Activated CD8-positive, alpha-beta memory T cell treated with anti-CD3 and anti-CD28 coated beads, Interleukin-2, amount 50 U/mL, for 4 hours (primary cell): ENCODE data around the gene PIGQ.
A peak's percentile ranks its signal among the peaks of the same experiment; 100 is the strongest.
"Not testable (repeated sequence)": the region's sequence is repeated elsewhere in the genome, so short reads cannot be mapped to it uniquely, and the experiment has no call there.

Source experiments
- DNase-seq: peaks from one replicate; pipeline ENCODE4 v3.0.0-alpha.2; 2020

PIGQ gene

DNA sequence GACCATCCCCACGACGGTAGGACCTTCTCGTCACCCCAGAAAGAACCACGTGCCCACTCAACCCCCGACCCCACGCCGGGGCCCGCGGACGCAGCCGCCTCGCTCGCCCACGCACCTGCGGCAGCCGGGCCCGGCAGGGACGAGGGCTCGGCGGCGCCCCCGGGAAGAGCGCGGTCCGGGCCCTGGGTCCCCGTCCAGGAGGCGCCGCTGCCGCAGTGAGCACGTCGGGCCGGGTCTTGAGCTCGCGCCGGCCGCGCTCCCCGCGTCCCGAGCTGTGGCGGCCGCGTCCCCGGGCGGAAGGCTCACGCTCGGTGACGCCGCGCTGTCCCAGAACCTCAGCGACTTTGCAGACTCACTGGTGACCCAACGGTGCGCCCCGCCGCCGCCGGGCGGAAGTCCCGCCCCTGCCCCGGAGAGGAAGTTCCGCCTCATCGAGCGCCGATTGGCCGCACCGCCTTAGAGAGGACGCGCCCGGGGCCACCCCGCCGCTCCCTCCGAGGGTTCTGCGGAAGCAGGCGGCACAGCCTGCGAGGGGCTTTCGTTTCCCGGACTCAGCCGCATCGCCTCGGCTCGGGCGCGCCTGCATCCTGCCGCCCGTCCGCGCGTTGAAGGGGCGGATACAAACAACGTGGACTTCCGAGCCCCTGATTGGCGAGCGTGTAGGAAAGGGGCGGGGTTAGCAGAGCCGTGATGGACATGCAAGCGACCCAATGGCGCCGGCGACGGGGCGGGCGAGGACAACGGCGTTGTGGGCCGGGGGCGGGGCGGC lies 19.3 kb downstream of the PIGQ start:
- peak; percentile 97 for DNase-seq

DNA sequence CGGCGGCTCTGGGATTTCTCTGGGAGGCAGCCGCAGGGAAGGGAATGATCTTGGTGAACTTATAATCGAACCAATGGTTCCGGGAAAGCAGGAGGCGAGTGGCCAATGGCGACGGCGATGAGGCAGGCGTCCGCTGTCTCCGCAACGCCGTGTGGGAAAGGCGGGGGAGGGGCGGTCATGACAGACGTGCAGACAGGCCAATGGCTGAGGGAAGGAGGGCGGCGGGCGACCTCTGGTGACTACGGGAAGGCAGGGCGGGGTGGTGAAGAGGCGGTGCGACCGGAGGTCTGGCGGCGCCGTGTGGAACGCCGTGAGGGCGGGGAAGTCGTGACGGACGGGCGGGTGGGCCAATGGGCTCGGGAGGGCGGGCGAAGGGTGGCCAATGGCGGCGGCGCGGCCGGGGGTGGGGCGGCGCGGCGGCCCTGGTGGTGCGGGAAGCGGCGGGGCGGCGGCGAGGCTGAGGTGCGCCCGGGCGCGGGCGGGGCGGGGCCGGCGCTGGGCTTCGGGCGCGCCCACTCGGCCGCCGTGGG lies 20.0 kb downstream of the PIGQ start, which contains the start of gene RAB40C:
Gene RAB40C, plus strand, starts transcription at position 409 of the 530 bp plus-strand sequence. CDS start 226 bp downstream, outside the sequence.
- peak; percentile 98 for DNase-seq

DNA sequence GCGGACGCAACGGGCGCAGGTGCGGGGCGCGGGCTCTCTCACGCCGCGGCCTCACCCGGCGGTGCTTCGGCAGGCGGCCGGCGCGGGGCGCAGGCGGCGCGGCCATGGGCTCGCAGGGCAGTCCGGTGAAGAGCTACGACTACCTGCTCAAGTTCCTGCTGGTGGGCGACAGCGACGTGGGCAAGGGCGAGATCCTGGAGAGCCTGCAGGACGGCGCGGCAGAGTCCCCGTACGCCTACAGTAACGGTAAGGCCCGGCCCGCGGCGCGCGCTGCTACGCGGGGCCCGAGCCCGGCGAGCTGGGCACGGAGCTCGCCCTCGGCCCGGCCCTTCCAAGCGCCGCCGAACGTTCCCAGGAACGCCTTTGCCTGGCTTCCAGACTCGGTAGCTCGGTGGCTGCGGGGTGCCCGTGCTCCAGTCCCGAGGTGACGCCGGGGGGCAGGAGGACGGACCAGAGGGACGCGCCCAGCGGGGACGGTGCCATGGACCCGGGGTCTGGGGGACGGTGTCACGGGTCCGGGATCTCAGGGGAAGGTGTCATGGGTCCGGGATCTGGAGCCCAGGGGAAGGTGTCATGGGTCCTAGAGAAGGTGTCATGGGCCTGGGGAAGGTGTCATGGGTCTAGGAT lies 20.5 kb downstream of the PIGQ start:
- DNase-seq, result no peak

- no peak for DNase-seq
These were observed 21.0 kb downstream of the PIGQ start for GRCh38 chr16:590815-591200.

DNA sequence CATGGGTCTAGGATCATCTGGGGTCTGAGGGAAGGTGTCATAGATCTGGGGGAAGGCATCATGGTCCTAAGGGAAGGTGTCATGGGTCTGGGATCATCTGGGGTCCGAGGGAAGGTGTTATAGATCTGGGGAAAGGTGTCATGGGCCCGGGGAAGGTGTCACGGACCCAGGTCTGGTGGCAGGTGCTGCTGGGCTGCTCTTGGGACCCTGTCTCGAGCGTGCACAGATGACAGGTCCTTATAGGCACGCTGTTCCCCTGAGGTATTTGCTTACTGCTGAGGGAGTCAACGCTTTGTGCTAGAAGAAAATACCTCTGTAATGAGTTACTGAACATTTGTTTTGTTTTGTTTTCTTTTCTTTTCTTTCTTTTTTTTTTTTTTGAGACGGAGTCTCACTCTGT lies 21.5 kb downstream of the PIGQ start:
- DNase-seq, result no peak

GRCh38 chr16:591892-592517 lies 22.2 kb downstream of the PIGQ start:
- DNase-seq, result no peak

GRCh38 chr16:592518-593306 lies 22.9 kb downstream of the PIGQ start:
- no peak for DNase-seq

GRCh38 chr16:593406-593805 lies 23.6 kb downstream of the PIGQ start:
- no peak for DNase-seq

DNA sequence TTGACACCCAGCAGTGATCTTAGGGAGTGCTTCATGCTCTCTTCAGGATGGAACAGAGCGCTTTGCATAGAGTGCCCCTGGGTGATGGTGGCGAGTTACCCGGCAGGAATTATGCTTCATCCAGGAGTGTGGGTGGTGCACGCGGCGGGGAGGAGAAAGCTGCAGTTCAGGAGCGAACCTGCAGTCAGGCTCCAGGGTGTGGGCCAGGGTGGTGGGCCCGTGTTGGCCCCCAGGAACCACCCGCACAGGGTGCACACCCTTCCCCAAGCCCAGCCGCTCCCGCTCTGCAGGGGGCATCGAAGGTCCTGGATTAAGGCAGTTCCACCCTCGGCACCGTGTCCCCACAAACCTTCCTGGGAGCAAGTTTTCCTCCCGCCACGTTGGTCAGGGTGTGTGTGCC lies 24.0 kb downstream of the PIGQ start:
- no peak for DNase-seq

GRCh38 chr16:595094-595528 lies 25.3 kb downstream of the PIGQ start:
- no peak for DNase-seq

DNA sequence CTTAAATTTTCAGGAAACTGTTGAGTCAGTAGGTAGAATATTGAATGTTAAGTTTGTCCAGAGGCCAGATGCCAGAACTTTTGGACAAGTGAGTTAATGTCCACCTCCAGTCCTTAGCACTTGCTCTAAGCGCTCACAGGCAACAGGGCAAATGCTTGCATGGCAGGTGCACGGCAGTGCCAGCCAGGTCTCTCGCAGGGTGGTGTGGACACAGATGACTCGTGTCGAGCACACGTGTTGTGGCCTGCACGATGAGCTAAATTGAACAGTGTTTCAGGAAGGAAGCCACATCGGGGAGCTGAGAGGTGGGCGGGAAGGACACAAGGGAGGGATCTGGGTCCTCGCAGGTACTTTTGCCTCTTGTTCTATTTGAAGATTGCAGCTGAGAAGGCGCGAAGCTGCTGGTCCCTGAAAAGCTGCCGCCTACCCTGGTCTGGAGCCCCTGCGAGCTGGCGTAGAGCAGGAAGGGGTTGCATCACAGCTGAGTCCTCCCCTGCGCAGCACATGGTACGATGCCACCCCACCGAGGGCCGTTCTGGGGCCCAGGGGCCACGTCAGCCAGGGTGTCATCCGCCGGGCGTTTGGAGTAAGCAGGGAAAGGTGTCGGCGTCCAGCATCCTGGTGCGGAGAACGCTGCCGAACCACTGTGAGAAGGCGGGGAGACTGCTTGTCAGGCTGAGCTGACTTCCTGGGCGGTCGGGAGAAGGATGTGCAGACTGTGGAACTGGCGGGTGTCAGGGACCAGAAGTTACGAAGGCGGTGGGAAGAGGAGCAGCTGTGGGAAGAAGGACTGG lies 26.4 kb downstream of the PIGQ start:
- DNase-seq, result no peak

GRCh38 chr16:596736-597060 lies 26.9 kb downstream of the PIGQ start:
- DNase-seq, result no peak

GRCh38 chr16:597655-598054 lies 27.9 kb downstream of the PIGQ start:
- not testable (repeated sequence) for DNase-seq

DNA sequence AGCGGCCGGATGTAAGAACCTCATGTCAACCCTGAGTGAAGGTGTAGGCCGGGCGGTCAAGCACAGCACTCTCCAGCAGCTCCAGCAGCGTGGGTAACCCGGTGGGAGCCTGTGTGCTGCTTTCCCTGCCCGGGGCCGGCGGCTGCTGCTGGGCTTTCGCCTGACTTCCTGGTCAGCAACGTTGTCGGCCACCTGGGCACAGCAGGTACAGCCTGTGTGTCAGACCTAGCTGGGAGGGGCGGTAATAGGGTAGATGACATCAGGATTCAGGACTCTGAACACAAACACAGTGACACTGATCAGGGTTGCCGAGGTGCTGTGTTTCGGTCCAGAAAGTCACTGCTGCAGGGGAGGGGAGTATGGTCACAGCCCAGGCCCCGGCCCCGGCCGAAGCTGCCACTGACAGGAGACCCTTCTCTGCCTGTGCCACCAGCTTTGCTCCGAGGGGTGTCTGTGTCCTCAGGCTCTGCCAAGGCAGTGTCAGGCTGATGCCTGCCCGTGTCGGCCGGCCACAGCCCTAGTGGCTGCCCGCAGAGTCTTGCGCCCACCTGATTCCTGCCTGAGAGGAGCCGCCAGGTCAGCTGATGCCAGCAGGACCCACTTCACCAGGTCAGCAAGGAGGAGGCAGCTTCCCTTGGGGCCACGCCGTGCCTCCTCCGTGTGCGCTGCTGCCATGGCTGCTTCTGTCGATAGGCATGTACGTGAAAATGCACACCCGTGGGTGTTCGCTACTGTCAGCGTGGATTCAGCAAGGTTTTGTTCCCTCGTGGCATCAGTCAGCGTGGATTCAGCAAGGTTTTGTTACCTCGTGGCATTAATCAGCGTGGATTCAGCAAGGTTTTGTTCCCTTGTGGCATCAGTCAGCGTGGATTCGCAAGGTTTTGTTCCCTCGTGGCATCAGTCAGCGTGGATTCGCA lies 29.3 kb downstream of the PIGQ start:
- no peak for DNase-seq

GRCh38 chr16:600781-601180 lies 31.0 kb downstream of the PIGQ start:
- DNase-seq, result no peak

- no peak for DNase-seq
These were observed 34.2 kb downstream of the PIGQ start for GRCh38 chr16:603933-604332.

DNA sequence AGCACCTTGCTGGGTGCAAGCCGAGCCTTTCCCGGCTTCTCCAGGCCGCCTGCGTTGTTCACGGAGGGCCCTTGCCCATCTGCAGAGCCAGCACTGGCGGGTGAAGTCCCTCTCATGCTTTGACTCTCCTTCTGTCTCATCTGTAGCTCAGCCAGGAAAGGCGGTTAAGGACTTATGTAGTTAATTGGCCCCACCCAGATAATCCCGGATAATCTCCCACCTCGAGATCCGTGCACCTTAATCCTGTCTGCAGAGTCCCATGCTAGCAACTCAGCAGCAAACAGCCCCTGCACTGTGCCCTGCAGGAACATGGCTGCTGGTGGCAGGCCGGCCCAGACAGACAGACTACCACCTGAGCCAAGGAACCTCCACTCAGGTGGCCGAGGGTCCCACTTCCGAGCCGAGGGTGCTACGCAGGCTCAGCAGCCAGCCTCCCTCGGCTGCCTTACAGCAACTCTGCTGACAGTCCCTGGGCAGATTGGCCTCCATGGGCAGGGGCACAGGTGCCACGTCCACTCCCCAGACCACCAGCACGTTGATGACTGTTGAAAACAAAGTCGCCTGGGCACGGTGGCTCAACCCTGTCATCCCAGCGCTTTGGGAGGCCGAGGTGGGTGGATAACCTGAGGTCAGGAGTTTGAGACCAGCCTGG lies 37.0 kb downstream of the PIGQ start:
- DNase-seq, result no peak

DNA sequence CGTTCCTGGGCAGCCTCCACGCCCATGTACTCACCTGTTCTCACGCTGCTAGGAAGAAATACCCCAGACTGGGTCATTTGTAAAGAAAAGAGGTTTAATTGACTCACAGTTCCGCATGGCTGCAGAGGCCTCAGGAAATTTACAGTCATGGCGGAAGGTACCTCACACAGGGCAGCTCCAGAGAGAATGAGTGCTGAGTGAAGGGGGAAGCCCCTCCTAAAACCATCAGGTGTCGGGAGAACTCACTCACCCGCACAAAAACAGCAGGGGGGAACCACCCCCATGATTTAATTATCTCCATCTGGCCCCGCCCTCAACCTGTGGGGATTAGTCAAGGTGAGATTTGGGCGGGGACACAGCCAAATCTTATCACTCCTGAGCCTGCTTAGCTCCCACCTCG lies 38.3 kb downstream of the PIGQ start:
- DNase-seq, result no peak

- DNase-seq, result no peak
These were observed 39.5 kb downstream of the PIGQ start for GRCh38 chr16:609316-609715.

- no peak for DNase-seq
These were observed 40.2 kb downstream of the PIGQ start for GRCh38 chr16:609984-610383.
